NB4 (cell line): ENCODE measurements around the gene MBL2.

ENCODE experiments used
- DNase-seq: peaks from one replicate; pipeline ENCODE4 v3.0.0; 2010; ENCODE audit warnings: low read depth
- H3K4me3 ChIP-seq: one replicate; pipeline ENCODE4 v1.5.1; 2011; ENCODE audit warnings: mild to moderate bottlenecking, low read depth, low read length, moderate library complexity
- CTCF ChIP-seq: IDR thresholded peaks from one replicate; pipeline ENCODE4 v1.5.1; 2012; ENCODE audit warnings: low read depth, low read length
- MAX ChIP-seq: IDR thresholded peaks from 2 replicates; pipeline ENCODE4 v1.6.1; 2011; ENCODE audit warnings: low read depth, low read length
- MYC ChIP-seq: IDR thresholded peaks from 2 replicates; pipeline ENCODE4 v1.6.1; 2011; ENCODE audit warnings: low read depth, low read length
- POLR2A ChIP-seq: IDR thresholded peaks from 2 replicates; pipeline ENCODE4 v1.6.1; 2011; ENCODE audit warnings: mild to moderate bottlenecking; ENCODE audit not compliant: insufficient read length; ENCODE audit errors: extremely low read depth

MBL2 gene

DNA sequence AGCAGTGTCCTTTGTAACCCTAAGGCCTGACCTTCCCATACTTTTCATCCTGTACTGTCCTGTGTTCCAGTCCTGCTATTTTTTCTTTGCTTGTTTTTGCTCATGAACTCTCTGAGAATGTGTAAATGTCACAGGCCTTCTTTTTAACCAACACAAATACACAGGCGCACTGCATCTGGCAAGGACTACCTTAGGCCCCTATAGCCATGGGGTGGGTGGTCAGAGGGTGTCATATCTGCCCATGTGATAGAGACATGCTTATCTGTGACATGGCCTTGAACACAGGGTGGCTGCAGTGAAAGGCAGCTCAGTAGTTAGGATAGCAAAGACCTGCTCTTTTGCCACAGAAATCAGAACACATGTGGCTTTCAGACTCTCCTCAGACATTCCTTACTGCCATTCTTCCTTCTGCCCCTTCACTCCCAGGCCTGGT lies 3.9 kb upstream of the MBL2 start:
- DNase-seq, result no peak
- TF ChIP-seq POLR2A (no peak), CTCF (no peak), MAX (no peak), MYC (no peak)
- H3K4me3 ChIP-seq, result no peak overlapping the region

- TF ChIP-seq CTCF (no peak), POLR2A (no peak), MYC (no peak), MAX (no peak)
- no peak for DNase-seq
- H3K4me3 ChIP-seq, result no peak overlapping the region
Observed at GRCh38 chr10:52775132-52775647, 2.6 kb upstream of the MBL2 start.

GRCh38 chr10:52774600-52775106 lies 2.1 kb upstream of the MBL2 start:
- no peak for TF ChIP-seq POLR2A
- TF ChIP-seq MAX, result no peak
- TF ChIP-seq MYC, result no peak
- TF ChIP-seq CTCF, result no peak
- DNase-seq, result no peak
- H3K4me3 ChIP-seq, result no peak overlapping the region

DNA sequence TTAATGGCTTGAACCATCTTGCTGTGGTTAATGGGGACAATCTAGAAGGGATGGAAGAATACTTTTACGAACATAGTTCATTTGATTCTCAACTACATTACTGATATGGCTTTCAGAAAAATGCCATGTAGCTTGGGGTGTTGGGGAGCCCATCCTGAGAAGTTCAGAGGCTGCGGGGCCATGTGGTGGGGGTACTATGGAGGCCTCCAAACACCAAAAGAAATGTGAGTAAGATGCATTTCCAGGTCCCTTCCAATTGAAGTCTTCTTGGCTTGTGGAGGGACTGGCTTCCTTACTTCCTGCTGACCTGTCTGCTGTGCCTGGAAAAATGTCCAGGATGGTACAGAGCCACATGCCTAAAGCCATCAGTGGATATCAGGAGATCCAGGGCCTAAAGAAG lies 1.6 kb upstream of the MBL2 start:
- DNase-seq, result no peak
- no peak overlapping the region for H3K4me3 ChIP-seq

GRCh38 chr10:52771534-52772445 lies 794 bp downstream of the MBL2 start:
- TF ChIP-seq CTCF, result no peak
- TF ChIP-seq POLR2A, result no peak
- no peak for TF ChIP-seq MYC
- TF ChIP-seq MAX, result no peak
- no peak overlapping the region for H3K4me3 ChIP-seq
- DNase-seq, result peak; percentile 15

More for the DNA sequence above, 1.6 kb upstream of the MBL2 start:
- no peak for TF ChIP-seq MYC

- no peak overlapping the region for H3K4me3 ChIP-seq
- DNase-seq, result no peak
- TF ChIP-seq CTCF (no peak), MAX (no peak), MYC (no peak), POLR2A (no peak)
Observed at GRCh38 chr10:52770904-52771303, 1.7 kb downstream of the MBL2 start.
